A172 (cell line): ENCODE data around the gene NALCN. TPM values are rescaled to one million over a fixed set of nuclear protein-coding genes. Genes with fewer than 3 reads are reported as not detected.
"Not testable (repeated sequence)": the region's sequence is repeated elsewhere in the genome, so short reads cannot be mapped to it uniquely, and the experiment has no call there.

Experiments used
- DNase-seq: peaks from one replicate; pipeline ENCODE4 v3.0.0-alpha.2; 2015; ENCODE audit warnings: low spot score
- total RNA-seq: library from RNA; depleted of rRNA; stranded (reverse); fragments of >200 nt; shearing (Covaris generic); gene quantifications from 2 replicates; pipeline ENCODE4 v1.2.3, GENCODE V29; 2014

Gene NALCN
- total RNA-seq, 1 experiment from 2014 or later: 0.72 TPM

DNA sequence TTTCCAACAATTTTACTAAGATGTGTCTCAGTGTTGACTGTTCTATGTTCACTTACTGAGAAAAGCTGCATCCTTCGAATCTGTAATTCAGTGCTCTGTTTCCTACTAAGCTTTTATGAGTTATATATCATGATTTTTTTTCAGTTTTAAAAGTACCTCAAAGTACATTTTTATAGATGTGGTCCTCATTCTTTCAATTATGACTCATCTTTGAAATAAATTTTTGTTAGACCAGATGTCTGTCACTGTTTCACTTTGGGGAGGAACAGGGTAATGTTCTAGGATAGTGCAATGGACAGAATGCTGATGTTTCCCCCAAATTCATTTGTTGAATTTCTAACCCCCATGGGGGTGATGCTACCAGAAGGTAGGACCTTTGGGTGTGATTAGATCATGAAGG, 74.8 kb downstream of the NALCN start:
- peak; percentile 12 for DNase-seq

DNA sequence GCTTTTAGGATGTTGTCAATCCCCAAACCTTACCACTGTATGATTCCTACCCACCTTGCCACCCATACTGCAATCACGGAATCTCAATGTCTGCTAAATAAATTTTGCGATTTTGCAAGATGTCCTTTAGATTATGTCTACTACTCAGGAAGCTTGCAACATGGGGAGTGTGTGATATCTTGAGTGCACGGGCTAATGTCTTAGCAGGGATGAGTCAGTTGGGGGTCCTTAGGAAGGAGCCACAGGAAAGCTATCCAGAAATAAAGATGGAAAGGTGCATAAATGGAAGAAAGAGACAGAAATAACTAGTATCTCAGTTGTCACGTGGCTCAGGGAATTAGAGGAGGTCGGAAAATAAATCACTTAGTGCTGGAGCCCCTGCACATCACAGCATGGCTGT, 77.1 kb downstream of the NALCN start:
- no peak for DNase-seq

DNA sequence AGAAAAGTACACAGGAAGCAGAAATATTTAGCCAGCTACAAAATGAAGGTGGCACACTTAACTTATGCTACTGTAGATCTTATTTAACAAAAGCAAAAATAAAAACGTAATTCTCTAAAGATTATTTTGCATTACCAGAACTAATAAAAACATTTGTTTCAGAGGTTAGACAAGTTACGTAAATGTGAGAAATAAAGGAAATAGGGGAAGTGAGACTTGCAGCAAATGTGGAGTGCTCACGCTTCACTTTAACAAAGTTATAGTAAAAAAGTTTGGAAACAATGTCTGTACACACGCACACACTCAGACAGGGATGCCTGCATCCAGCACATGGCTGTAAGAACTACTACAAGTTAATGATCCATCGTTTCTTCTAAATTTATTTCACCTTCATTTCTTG, 83.7 kb downstream of the NALCN start:
- DNase-seq: no peak

DNA sequence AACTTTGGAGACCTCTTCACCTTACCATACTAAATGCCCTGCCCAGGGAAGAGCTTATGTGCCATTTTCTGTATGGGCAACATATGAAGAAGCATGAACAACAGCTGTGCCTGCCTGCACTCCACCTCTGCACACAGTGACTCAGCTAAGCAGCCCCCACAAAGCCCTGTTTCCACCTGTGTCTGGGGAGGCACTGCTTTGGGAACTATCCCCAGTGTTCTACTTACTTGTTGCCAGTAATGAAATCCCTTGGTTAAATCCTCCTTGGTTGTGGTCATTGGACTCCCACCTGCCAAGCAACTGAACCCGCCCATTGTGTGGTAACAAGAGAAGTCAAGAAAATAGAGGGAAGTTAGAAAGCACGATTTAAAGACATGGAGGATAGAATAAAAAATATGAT, 84.6 kb downstream of the NALCN start:
- no peak for DNase-seq

DNA sequence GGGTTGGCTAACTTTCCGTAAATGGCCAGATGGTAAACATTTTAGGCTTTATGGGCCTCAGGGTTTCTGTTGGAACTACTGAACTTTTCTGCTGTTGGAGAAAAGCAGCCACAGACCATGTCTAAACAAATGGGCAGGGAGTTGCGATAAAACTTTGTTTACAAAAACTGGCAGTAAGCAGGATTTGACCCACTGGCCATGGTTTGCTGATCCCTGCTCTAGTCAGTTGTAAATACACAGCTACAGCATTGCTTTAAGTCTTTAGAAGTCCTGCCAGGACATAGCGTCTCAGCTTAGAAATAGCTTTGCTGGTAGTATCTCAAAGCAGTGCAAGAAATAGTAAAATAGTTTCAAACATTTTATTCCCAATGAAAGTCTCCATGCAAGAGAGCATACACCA, 88.4 kb downstream of the NALCN start:
- no peak for DNase-seq

DNA sequence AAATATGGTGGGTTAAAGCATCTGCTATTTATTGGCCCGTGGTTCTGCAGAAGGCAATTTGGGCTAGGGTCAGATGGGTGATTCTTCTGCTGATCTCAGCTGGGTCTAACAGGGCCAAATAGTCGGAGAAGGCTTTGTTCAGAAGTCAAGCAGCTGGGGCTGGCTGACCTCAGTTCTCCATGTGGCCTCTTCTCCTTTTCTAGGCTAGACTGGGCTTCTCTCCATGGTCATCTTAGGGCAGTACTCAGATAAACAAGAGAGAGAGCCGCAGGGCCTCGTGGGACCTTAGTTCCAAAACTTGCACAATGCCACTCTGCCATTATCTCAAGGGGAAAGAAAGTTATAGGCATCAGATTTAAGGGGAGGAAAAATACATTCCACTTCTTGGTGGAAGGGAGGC, 89.6 kb downstream of the NALCN start:
- DNase-seq: no peak

DNA sequence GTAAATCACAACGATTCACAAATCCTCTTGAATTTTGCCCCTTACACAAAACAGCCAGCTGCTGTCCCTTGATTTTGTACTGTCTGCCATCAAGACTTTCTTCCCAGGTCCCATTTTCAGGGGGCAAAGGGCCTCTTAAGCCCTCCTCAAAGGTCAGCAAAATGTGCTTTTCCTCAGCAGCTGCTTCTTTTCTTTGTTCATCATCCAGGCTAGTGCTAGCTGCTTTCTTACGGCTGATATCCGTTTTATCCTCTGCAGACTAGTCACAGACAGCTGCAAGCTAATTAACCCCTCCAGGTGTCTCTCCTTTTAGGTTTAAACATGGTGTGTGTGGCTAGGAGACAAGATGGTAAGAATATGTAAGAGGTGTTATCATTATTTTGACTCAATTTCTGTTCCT, 90.9 kb downstream of the NALCN start:
- no peak for DNase-seq

DNA sequence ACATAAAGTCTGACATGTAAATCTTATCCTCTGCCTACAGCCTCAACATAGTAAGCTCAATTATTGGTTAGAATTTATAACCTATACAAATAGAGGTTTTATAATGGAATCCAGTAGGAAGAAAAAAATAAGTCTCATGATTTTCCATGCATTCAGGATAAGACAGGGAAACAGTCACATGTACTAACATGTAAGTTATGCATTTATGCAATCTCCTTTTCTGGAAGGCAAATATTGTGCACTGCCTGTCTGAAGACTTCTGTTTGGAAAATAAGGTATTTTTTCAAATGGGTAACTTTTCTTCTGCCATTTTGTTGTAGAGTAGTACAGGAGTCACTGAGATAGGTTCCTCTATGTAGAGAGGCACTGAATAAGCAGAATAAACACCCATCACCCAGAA, 92.7 kb downstream of the NALCN start:
- no peak for DNase-seq

DNA sequence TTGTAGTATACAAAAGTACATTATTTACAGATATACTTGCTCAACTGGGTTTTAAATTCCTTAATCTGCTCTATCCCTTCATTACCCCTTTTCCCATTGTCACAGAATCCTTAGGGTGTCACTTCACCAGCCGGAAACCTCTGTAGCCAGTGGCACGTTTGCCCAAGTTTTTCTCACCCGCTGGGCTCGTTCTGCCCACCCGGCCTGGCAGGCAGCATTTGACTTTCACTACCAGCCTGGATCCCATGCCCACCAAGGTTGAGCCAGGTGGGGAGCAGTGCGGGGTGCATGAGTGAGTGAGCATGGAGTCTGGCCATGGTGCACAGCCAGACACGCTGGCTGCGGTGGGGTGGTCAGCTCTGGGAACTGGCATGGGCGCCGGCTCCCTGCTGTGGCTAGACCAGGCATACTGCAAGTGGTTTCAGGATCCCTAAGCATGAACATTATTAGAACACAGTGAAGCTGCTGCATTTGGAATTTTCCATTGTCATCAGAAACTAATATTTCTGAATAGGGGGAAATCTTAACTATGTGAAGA, 98.3 kb downstream of the NALCN start:
- DNase-seq: no peak

DNA sequence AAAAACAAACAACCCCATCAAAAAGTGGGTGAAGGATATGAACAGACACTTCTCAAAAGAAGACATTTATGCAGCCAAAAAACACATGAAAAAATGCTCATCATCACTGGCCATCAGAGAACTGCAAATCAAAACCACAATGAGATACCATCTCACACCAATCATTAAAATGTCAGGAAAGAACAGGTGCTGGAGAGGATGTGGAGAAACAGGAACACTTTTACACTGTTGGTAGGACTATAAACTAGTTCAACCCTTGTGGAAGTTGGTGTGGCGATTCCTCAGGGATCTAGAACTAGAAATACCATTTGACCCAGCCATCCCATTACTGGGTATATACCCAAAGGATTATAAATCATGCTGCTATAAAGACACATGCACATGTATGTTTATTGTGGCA, 102.8 kb downstream of the NALCN start:
- DNase-seq: not testable (repeated sequence)

DNA sequence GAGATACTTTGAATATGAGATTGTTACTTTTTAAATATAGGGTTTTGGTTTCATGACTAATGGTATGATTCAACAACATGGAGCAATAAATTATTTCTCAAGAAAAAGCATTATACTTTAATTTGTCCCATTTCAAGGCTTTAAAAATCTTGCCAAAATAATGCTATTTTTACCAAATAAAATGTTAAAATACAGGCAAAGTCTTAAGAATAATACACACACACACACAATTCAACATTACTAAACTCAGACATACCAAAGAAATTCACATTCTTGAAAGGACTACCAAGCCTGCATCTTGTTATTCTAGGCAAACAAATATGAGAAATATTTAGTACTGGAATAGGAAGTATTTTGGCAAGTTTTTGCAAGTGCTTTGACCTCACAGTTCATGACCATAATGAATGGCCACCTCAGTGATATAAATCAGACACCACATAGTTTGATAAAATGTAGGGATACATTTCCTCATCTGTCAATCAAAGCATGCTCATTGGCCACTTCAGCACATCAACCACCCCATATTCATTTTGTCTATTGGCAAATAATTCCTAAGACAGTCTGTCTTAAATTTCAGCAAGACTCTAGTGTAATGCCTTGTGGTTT, 107.2 kb downstream of the NALCN start:
- DNase-seq: peak; percentile 58

DNA sequence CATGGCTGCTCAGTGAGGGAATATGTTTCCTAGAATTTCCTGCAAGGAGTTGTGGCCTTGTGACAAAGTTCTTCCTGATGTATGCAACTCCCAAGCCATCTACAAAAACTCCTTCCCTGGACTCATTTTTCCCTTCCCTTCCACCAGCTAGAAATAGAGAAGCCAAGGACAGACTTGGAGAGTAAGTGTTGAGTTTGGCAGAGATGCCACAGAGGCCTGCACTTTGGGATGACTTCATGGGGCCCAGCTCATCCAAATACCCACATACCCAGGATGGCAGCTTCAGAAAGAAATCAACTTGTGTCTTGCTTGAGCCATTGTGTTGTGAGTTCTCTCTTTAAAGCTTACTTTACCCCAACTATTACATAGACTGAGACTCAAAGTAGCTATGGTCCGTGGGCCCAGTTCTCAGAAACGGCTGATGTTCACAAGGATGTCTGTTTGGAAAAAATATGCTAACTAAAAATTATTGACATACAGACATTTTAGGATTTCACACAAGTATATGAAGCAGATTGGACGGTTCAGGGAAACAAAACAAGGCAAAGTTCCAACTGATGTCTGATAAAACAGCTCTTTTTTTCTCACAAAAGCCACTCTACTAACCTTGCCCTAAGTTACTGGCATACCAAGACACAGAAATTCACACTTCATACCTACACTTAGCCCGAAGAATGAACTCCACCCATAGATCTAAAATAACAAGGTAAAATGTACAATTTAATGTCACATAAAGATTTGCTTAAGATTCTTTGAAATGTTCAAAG, 107.9 kb downstream of the NALCN start:
- peak; percentile 5 for DNase-seq

DNA sequence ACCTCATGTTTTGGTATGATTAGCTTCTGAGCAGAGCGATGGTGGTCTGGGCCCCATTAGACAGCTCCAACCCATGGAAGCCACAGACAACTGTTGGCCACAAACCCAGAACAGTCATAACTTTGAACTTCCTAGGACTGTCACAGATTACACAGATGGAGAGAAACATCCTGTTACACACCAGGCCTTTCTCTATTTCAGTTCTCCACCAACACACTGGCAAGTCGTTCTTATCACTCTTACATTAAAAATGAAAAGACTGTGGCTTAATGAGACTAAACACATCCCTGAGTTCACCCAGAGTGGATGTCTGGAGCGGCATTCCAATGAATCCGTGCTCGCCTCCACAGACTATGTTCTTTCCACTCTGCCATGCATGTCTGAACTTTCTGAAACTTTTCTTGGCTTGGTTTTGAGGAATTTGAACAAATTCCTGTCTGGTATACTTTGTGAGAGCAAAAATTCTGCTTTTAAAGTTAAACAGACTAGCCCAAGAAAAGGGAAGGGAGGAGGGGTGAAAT, 109.1 kb downstream of the NALCN start:
- DNase-seq: no peak

DNA sequence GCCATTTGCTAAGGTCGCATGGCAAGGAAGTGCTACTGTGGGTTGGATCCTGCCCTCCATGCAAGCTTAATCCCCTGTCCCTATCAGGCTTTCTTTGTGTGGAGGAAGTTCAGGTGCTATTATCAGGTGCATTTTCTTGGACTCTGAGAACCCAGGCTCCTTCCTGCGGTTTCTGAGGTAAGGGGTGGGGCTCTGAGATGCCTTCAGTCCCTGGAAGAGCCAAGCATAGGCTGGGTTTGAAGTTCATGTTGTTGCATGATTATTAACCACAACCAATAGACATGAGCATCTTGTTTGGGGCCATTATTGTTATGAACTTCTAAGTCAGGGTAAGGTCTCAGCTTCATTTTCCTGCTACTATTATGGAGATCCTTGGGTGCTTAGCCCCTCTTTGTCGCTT, 109.5 kb downstream of the NALCN start:
- no peak for DNase-seq

DNA sequence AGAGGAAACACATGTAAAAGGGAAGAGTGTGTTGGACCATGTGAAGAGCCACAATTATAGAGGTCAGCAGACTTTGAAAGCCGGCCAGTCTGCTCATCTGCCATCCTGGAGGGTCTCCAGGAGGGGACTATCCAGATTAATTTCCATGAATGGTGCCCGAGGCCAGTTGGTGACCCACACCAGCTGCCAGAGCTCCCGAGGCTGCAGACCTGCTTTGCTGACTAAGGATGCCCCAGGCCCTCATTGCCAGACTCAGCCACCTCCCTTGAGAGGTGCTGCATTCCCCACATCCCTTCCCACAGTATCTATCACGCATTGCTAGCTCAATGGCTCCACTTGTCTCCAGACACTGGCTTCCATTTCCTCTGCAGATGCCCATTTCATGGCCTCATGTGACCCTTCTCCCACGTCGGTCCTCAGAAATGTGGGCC, 110.3 kb downstream of the NALCN start:
- DNase-seq: no peak

DNA sequence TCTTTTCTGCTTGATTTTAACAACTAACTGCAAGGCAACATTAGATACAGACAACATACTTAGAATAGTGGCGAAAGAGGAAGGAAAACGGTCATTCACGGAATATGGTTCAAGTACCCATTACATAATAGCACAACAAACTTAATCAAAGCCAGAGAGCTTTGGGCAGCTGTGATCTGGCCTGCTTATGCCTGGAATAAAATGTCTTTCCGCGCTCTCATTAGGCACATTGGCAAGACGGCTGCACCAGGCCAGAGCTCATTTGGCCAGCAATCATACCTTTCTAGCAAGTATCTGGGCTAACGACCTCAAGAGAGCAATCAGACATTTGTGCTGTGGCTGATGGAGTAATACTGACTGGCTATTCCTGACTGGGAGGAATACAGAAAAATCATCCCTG, 112.8 kb downstream of the NALCN start:
- no peak for DNase-seq

DNA sequence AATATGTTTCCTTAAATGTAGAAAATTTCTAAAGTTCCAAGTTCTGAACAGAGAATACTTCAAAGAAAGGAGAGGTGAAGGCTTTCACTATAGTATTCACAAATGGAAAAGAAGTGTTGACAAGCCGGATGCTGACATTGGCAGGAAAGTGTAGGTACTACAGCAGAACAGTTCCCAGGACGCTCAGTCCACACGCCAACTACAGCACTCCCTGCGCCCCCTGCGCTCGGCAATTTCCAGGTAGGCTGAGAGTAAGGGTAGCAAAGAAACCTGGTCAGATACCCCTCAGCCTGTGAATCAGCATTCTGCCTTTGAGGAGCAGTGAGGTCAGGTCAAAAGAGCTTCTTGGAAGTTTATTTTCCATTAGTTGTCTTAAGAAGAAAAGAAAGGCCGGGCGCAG, 115.3 kb downstream of the NALCN start:
- DNase-seq: no peak

DNA sequence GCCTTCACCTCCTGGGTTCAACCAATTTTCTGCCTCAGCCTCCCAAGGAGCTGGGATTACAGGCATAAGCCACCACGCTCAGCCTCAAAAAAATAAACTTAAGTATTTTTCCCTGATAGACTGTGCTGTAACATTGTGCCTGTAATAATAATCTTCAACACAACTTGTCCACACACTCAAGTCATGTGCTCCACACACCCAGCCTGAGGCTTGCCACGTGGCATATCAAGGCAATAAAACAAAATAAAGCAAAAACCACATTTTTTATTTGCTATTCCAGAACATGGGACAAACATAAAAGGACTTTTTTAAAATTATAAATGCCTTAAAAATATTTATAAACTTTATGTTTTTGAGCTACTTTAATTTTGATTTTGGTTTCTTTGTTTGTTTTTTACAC, 115.8 kb downstream of the NALCN start:
- no peak for DNase-seq

DNA sequence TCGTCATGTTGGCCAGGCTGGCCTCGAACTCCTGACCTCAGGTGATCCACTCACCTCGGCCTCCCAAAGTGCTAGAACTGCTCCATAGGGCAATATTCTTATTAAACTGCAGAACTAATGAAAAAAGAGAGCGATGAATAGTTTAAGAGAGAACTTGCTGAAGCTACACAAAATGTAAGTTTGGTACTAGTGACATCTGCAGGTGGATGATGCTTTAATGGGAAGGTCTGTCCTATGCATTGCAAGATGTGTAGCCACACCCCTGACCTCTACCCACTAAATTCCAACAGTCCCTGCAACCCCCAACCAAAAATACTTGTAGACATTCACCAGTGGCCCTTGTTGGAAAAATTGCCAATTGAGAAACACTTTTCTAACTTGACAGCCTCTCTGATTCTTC, 117.8 kb downstream of the NALCN start:
- DNase-seq: no peak

DNA sequence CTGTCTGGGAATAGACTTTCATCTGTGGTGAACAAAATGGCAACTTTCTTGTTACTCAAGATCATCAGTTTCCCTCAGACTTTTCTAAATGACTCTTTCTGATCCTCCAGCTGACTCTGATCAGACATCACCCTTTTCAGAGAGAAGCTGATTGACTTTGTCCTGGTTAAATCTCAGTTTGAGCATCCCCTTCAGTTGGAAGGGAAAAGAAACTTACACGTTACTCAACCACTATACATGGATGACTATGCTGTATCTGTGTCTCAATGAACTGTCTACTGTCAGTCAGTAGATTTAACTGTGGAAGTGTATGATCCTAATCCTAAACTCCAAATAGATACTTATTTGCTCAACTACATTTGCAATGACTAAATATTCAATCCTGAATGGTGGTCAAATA, 118.5 kb downstream of the NALCN start:
- DNase-seq: no peak

DNA sequence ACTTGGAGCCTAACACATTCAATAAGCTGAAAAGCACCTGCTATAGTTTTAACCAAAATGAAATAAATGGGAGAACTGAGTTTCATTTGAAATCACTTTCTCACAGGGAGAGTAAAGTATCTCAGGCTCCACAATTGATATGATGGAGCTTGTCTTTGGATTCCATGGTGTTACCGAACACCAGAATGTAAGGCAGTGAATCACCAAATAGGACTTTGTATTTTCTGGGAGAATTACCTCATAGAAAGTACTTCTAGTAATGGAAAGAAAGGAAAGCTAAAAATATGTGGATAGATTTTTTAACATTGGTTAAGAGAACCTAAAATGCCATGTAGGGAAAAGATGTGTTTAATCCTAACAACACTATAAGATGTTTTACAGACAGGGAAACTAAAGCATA, 123.6 kb downstream of the NALCN start:
- DNase-seq: no peak

DNA sequence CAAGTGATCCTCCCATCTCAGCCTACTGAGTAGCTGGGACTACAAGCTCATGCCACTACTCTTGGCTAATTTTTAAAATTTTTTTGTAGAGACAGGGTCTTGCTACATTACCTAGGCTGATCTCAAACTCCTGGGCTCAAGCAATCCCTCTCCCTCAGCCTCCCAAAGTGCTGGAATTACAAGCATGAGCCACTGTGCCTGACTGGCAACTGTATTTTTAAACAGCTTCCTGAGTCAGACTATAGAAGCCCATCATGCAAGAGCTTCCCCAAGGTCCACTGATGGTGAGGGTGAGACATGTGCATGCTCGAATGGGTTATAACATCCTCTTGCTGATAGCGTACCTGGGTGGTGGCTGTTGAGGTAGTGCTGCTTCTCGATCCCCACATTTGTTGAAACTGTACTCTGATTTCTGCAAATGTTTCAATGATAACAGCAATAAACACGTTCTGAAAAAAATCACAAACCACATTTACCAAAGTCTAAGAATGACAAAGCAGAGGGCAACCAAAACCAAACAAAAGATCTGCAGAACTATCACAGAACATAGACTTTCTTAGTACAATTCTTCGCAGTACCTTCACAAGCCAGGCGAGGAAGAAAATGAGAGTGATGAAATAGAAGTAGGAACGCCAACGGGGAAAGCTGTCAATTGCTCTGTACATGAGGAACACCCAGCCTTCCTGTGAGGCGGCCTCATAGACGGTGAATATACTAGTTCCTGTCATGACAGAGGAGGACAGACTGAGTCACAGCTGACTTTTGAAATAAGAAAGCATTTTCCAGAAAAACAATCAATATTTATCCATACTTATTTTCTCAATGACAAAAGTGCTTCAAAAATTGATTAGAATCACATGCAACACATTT, 124.4 kb downstream of the NALCN start:
- no peak for DNase-seq
